H1 (cell line): ENCODE results near the gene NAP1L5. TPM values are rescaled to one million over a fixed set of nuclear protein-coding genes. Genes with fewer than 3 reads are reported as not detected.

Source experiments
- CTCF ChIA-PET: fragments of 300-600 bp; sonication (Branson Sonifier 250); formaldehyde crosslinking; loops from one replicate; lab custom pipeline; 2021; ENCODE audit not compliant: partially characterized antibody; lab: Charles Lee
- POLR2A ChIA-PET: fragments of 300-600 bp; sonication (Branson Sonifier 250); formaldehyde crosslinking; loops from one replicate; lab custom pipeline; 2021; ENCODE audit warnings: inconsistent platforms; ENCODE audit not compliant: partially characterized antibody; lab: Charles Lee
- DNase-seq, 2 experiments: peaks; one replicate each; pipeline versions ENCODE4 v3.0.0 to v3.0.0-alpha.2; 2010 to 2022; ENCODE audit warnings: low spot score in 2 of 2, low read depth in 1 of 2, mixed read lengths in 1 of 2
- FAIRE-seq: peaks from 2 replicates; lab custom pipeline; 2011; peaks lifted over from hg19 to GRCh38; lab: Jason Lieb, UNC
- H2AFZ ChIP-seq: 2 replicates; pipeline ENCODE4 v1.8.1; 2012; ENCODE audit warnings: low read length, inconsistent platforms
- H2AK5ac ChIP-seq: 2 replicates; pipeline ENCODE4 v1.6.1; 2013; ENCODE audit warnings: low read depth, low read length
- H2BK120ac ChIP-seq: replicated peaks from 2 replicates; pipeline ENCODE3; 2013; ENCODE audit warnings: low read depth, low read length, inconsistent platforms
- H2BK12ac ChIP-seq: 2 replicates; pipeline ENCODE4 v1.6.1; 2013; ENCODE audit warnings: low read depth, low read length
- H2BK15ac ChIP-seq: 2 replicates; pipeline ENCODE4 v1.6.1; 2013; ENCODE audit warnings: low read length
- H2BK20ac ChIP-seq: 2 replicates; pipeline ENCODE4 v1.6.1; 2013; ENCODE audit warnings: low read length
- H2BK5ac ChIP-seq: 2 replicates; pipeline ENCODE4 v1.6.1; 2013; ENCODE audit warnings: low read depth, low read length
- H3K14ac ChIP-seq: 2 replicates; pipeline ENCODE4 v1.6.1; 2013; ENCODE audit warnings: inconsistent platforms; ENCODE audit not compliant: insufficient read length
- H3K18ac ChIP-seq: 2 replicates; pipeline ENCODE4 v1.6.1; 2013; ENCODE audit warnings: low read length; ENCODE audit errors: extremely low read depth
- H3K23ac ChIP-seq: 2 replicates; pipeline ENCODE4 v1.6.1; 2013; ENCODE audit warnings: inconsistent platforms; ENCODE audit not compliant: insufficient read length
- H3K23me2 ChIP-seq: 2 replicates; pipeline ENCODE4 v1.6.1; 2013; ENCODE audit warnings: low read depth, low read length
- H3K27ac ChIP-seq: 2 replicates; pipeline ENCODE4 v1.6.1; 2011; ENCODE audit warnings: low read depth, low read length, inconsistent platforms
- H3K27me3 ChIP-seq, 4 experiments: replicated peaks in 1 of 4; 1 replicate in 1 of 4; 2 replicates in 3 of 4; pipeline versions ENCODE4 v1.6.1 to v1.8.1; 2011 to 2013; ENCODE audit warnings: low read length in 3 of 4, mild to moderate bottlenecking in 3 of 4, inconsistent platforms in 2 of 4, mixed read lengths in 2 of 4, moderate library complexity in 1 of 4; ENCODE audit not compliant: control insufficient read depth in 3 of 4, insufficient read depth in 3 of 4; ENCODE audit errors: extremely low read depth in 1 of 4
- H3K36me3 ChIP-seq, 4 experiments: 2 replicates each; pipeline versions ENCODE4 v1.6.1 to v1.8.1; 2011 to 2013; ENCODE audit warnings: mild to moderate bottlenecking in 4 of 4, low read length in 3 of 4, moderate library complexity in 2 of 4, control low read depth in 1 of 4, inconsistent platforms in 1 of 4; ENCODE audit not compliant: insufficient read depth in 4 of 4, control insufficient read depth in 2 of 4
- H3K4ac ChIP-seq: replicated peaks from 2 replicates; pipeline ENCODE3; 2013; ENCODE audit warnings: low read length, low read depth, mixed read lengths, inconsistent platforms; ENCODE audit not compliant: insufficient read length
- H3K4me1 ChIP-seq, 4 experiments: replicated peaks in 1 of 4; 1 replicate in 1 of 4; 2 replicates in 3 of 4; pipeline versions ENCODE4 v1.6.1 to v1.8.1; 2011 to 2013; ENCODE audit warnings: low read length in 3 of 4, inconsistent platforms in 2 of 4, mixed read lengths in 1 of 4; ENCODE audit not compliant: insufficient read depth in 4 of 4, control insufficient read depth in 3 of 4
- H3K4me2 ChIP-seq, 2 experiments: 2 replicates each; pipeline versions ENCODE4 v1.6.1 to v1.8.1; 2011 to 2013; ENCODE audit warnings: low read depth in 2 of 2, low read length in 2 of 2, control low read depth in 1 of 2, inconsistent platforms in 1 of 2, mild to moderate bottlenecking in 1 of 2; ENCODE audit not compliant: insufficient read depth in 1 of 2
- H3K4me3 ChIP-seq, 4 experiments: fragments of 200-600, 300-600 bp in 1 of 4; sonication (generic), shearing (Covaris generic), sonication (Bioruptor Twin) in 1 of 4; 2 replicates each; pipeline versions ENCODE4 v1.5.1 to v1.8.1; 2011 to 2016; ENCODE audit warnings: low read length in 4 of 4, low read depth in 3 of 4, control low read depth in 2 of 4, inconsistent platforms in 2 of 4, mild to moderate bottlenecking in 2 of 4, mixed read lengths in 1 of 4, moderate library complexity in 1 of 4; ENCODE audit not compliant: insufficient read depth in 2 of 4; ENCODE audit errors: extremely low read depth in 1 of 4
- H3K56ac ChIP-seq: replicated peaks from 2 replicates; pipeline ENCODE3; 2013; ENCODE audit warnings: low read depth, mild to moderate bottlenecking, mixed read lengths, low read length, inconsistent platforms; ENCODE audit not compliant: insufficient read length
- H3K79me1 ChIP-seq: 2 replicates; pipeline ENCODE4 v1.6.1; 2013; ENCODE audit warnings: low read depth, low read length, control low read depth
- H3K79me2 ChIP-seq, 2 experiments: 2 replicates each; pipeline versions ENCODE4 v1.6.1 to v1.8.1; 2012 to 2013; ENCODE audit warnings: low read length in 2 of 2, mild to moderate bottlenecking in 2 of 2, inconsistent platforms in 1 of 2; ENCODE audit not compliant: insufficient read depth in 2 of 2, control insufficient read depth in 1 of 2
- H3K9ac ChIP-seq, 4 experiments: replicated peaks in 1 of 4; 1 replicate in 1 of 4; 2 replicates in 3 of 4; pipeline versions ENCODE4 v1.6.1 to v1.8.1; 2011 to 2013; ENCODE audit warnings: low read depth in 3 of 4, low read length in 3 of 4, control low read depth in 2 of 4, mild to moderate bottlenecking in 2 of 4, moderate library complexity in 2 of 4, inconsistent platforms in 1 of 4; ENCODE audit errors: extremely low read depth in 1 of 4
- H3K9me3 ChIP-seq, 2 experiments: 2 replicates each; pipeline versions ENCODE4 v1.6.1 to v1.8.1; 2012 to 2013; ENCODE audit warnings: mild to moderate bottlenecking in 2 of 2, moderate library complexity in 2 of 2, control low read depth in 1 of 2, inconsistent platforms in 1 of 2, low read depth in 1 of 2, low read length in 1 of 2, mixed read lengths in 1 of 2; ENCODE audit not compliant: insufficient read depth in 2 of 2
- H4K20me1 ChIP-seq, 2 experiments: replicated peaks in 1 of 2; 2 replicates each; pipeline versions ENCODE3 to v1.8.1; 2011 to 2013; ENCODE audit warnings: inconsistent platforms in 2 of 2, low read length in 2 of 2, mild to moderate bottlenecking in 1 of 2; ENCODE audit not compliant: insufficient read depth in 2 of 2, control insufficient read depth in 1 of 2
- H4K5ac ChIP-seq: 2 replicates; pipeline ENCODE4 v1.6.1; 2013; ENCODE audit warnings: low read length, low read depth, mixed read lengths, inconsistent platforms; ENCODE audit not compliant: insufficient read length
- H4K8ac ChIP-seq: 2 replicates; pipeline ENCODE4 v1.8.0; 2013; ENCODE audit warnings: mild to moderate bottlenecking, moderate library complexity, low read length, inconsistent platforms; ENCODE audit not compliant: insufficient read depth; ENCODE audit errors: extremely low read depth
- H4K91ac ChIP-seq: replicated peaks from 2 replicates; pipeline ENCODE3; 2013; ENCODE audit warnings: low read length, mixed read lengths, inconsistent platforms; ENCODE audit not compliant: insufficient read length
- GTF2F1 ChIP-seq: IDR thresholded peaks from 2 replicates; pipeline ENCODE4 v1.6.1; 2012; ENCODE audit warnings: low read depth, low read length, improper control_type of control experiment, borderline replicate concordance
- HDAC6 ChIP-seq: IDR thresholded peaks from one replicate; pipeline ENCODE4 v1.7.1; 2012; ENCODE audit warnings: low read depth, mild to moderate bottlenecking, inconsistent platforms, low read length, moderate library complexity
- TBP ChIP-seq: IDR thresholded peaks from 2 replicates; pipeline ENCODE4 v1.6.1; 2011; ENCODE audit warnings: low read depth, low read length, improper control_type of control experiment
- WGBS, 2 experiments: shearing (Covaris generic) in 1 of 2; methylation state at CpG; one replicate each; pipeline versions ENCODE4 v1.1.6 to v1.1.7; 2013 to 2015; ENCODE audit warnings: low lambda C conversion rate in 2 of 2, mixed read lengths in 2 of 2, inconsistent platforms in 1 of 2, low coverage in 1 of 2, missing lambda C conversion rate in 1 of 2; ENCODE audit not compliant: insufficient replicate concordance in 2 of 2, insufficient coverage in 1 of 2, insufficient read length in 1 of 2; ENCODE audit errors: extremely low coverage in 1 of 2, missing lambda C conversion rate in 1 of 2; 5-methylcytosine and 5-hydroxymethylcytosine counted together
- polyA plus RNA-seq, 7 experiments: library from polyadenylated mRNA; depleted of rRNA in 3 of 7; stranded (reverse) in 5 of 7; unstranded in 2 of 7; fragments of >200 nt in 5 of 7; fragments of 200-250 nt in 2 of 7; gene quantifications; 1 replicate in 5 of 7; 2 replicates in 1 of 7; 4 replicates in 1 of 7; pipeline versions ENCODE4 v1.2.1 to v1.2.3, GENCODE V29; 2011 to 2013; ENCODE audit warnings: missing spikeins in 2 of 7, mixed read lengths in 2 of 7
- total RNA-seq: library from RNA; stranded (reverse); fragmentation: NEBNext Ultra II Directional; extraction: Animal tissue kit (Norgen Biotek cat#: 25700); gene quantifications from 2 replicates; pipeline ENCODE4 v1.2.1, GENCODE V29; 2021

NAP1L5 gene
- total and polyA plus RNA-seq, 2 of the 8 experiments (the other 6 are each of a cell fraction or from before 2014, with no cell fraction given), result 1.3 to 2.7 TPM

GRCh38 chr4:88730811-88731210, 33.2 kb upstream of the NAP1L5 start:
- H2BK120ac ChIP-seq, result no peak overlapping the region

More at GRCh38 chr4:88730811-88731210, 33.2 kb upstream of the NAP1L5 start:
- H3K4ac ChIP-seq, result no peak overlapping the region
- no peak overlapping the region for H4K5ac ChIP-seq
- no peak overlapping the region for H3K4me3 ChIP-seq
- H3K14ac ChIP-seq, result no peak overlapping the region
- H3K4me2 ChIP-seq, result no peak overlapping the region
- H2BK15ac ChIP-seq, result no peak overlapping the region
- ChIA-PET POLR2A (interaction anchor here (1.2 kb wide), 1 partner anchor 8 kb away, joined by 3 read pairs; no protein-coding TSS in a partner anchor), CTCF (interaction anchor here (0.7 to 1.0 kb wide), 3 partner anchors 10 to 21 kb away, joined by 3 to 4 read pairs (median 3); no protein-coding TSS in a partner anchor)
- no peaks in the 10 kb centered on the region for H4K20me1 ChIP-seq
- DNase-seq (no peak), FAIRE-seq (no peak)
- no peaks in the 10 kb centered on the region for H3K27me3 ChIP-seq
- H3K27ac ChIP-seq, result no peak overlapping the region
- no peak overlapping the region for H2BK5ac ChIP-seq
- H3K23me2 ChIP-seq, result no peaks in the 10 kb centered on the region
- no peak overlapping the region for H3K9ac ChIP-seq
- no peaks in the 10 kb centered on the region for H3K79me1 ChIP-seq
- H3K79me2 ChIP-seq, result no peaks in the 10 kb centered on the region
- WGBS, 2 experiments, result 88% methylated on average over 5 of the region's 5 CpGs; no CpG with 5 or more reads in 1 of the 2 experiments
- no peak overlapping the region for H3K18ac ChIP-seq
- no peaks in the 10 kb centered on the region for H3K9me3 ChIP-seq
- H3K4me1 ChIP-seq, result no peaks in the 10 kb centered on the region
- no peak overlapping the region for H3K23ac ChIP-seq
- H2BK20ac ChIP-seq, result no peak overlapping the region
- H3K56ac ChIP-seq, result no peak overlapping the region
- peaks cover 2 to 12% (median 7%) of the 10 kb centered on the region in 4 experiments; a peak in 6 of 8 replicates for H3K36me3 ChIP-seq
- no peak overlapping the region for H4K91ac ChIP-seq
- TF ChIP-seq TBP (no peak), HDAC6 (no peak), GTF2F1 (no peak)
- no peak overlapping the region for H2AFZ ChIP-seq
- H2AK5ac ChIP-seq, result no peak overlapping the region
- H2BK12ac ChIP-seq, result no peak overlapping the region
- no peak overlapping the region for H4K8ac ChIP-seq
